CD4-positive, alpha-beta T cell (primary cell): Measurements from ENCODE around the gene GMNN. TPM values are rescaled to one million over a fixed set of nuclear protein-coding genes. Genes with fewer than 3 reads are reported as not detected.
"Not testable (repeated sequence)": the region's sequence is repeated elsewhere in the genome, so short reads cannot be mapped to it uniquely, and the experiment has no call there.

Experiments
- ATAC-seq: fragments of 200-7000 bp; cut with Tn5 transposase; one replicate; pipeline ENCODE4 v1.10.0; 2022; ENCODE audit warnings: mild to moderate bottlenecking; ENCODE audit not compliant: poor library complexity
- CTCF ChIA-PET: fragments of 350-600 bp; sonication (Branson Sonifier 250); formaldehyde crosslinking; loops from one replicate; lab custom pipeline; 2021; ENCODE audit warnings: antibody characterized with exemption, inconsistent platforms; lab: Charles Lee
- POLR2A ChIA-PET: fragments of 350-600 bp; sonication (Branson Sonifier 250); formaldehyde crosslinking; loops from one replicate; lab custom pipeline; 2021; ENCODE audit warnings: antibody characterized with exemption, inconsistent platforms; lab: Charles Lee
- DNase-seq, 14 experiments: peaks; one replicate each; pipeline ENCODE4 v3.0.0-alpha.2; 2013 to 2020; ENCODE audit warnings: mixed read lengths in 2 of 14
- H3K27ac ChIP-seq, 2 donors: one replicate each; pipeline versions ENCODE4 v1.5.1 to v1.7.0; 2013; ENCODE audit warnings: low read length in 2 of 2, low read depth in 1 of 2, mild to moderate bottlenecking in 1 of 2
- H3K27me3 ChIP-seq, 2 experiments: 1 replicate in 1 of 2; 2 replicates in 1 of 2; pipeline versions ENCODE4 v1.6.1 to v1.7.0; 2013; ENCODE audit warnings: low read length in 2 of 2, control low read depth in 1 of 2, mild to moderate bottlenecking in 1 of 2, moderate library complexity in 1 of 2; ENCODE audit not compliant: insufficient read depth in 2 of 2, control insufficient read depth in 1 of 2
- H3K36me3 ChIP-seq: one replicate; pipeline ENCODE4 v1.6.1; 2013; ENCODE audit warnings: low read length, control low read depth; ENCODE audit not compliant: insufficient read depth
- H3K4me1 ChIP-seq: one replicate; pipeline ENCODE4 v1.6.1; 2013; ENCODE audit warnings: low read length, control low read depth; ENCODE audit not compliant: insufficient read depth
- H3K4me3 ChIP-seq: one replicate; pipeline ENCODE4 v1.5.1; 2013; ENCODE audit warnings: mild to moderate bottlenecking, low read length, moderate library complexity
- H3K9me3 ChIP-seq, 2 experiments: 1 replicate in 1 of 2; 2 replicates in 1 of 2; pipeline versions ENCODE4 v1.6.1 to v1.7.0; 2013; ENCODE audit warnings: low read length in 2 of 2, mild to moderate bottlenecking in 2 of 2, control low read depth in 1 of 2, moderate library complexity in 1 of 2; ENCODE audit not compliant: control insufficient read depth in 1 of 2, insufficient read depth in 1 of 2
- H3K27ac Mint-ChIP-seq: one replicate; pipeline ENCODE4 v1.8.0; 2020; ENCODE audit warnings: mixed read lengths
- H3K27me3 Mint-ChIP-seq: one replicate; pipeline ENCODE4 v1.8.0; 2021; ENCODE audit warnings: mixed read lengths
- H3K36me3 Mint-ChIP-seq: one replicate; pipeline ENCODE4 v1.8.0; 2021; ENCODE audit warnings: low read depth, mixed read lengths
- H3K4me1 Mint-ChIP-seq: one replicate; pipeline ENCODE4 v1.8.0; 2021; ENCODE audit warnings: low read depth, mixed read lengths
- H3K4me3 Mint-ChIP-seq: one replicate; pipeline ENCODE4 v1.8.0; 2020; ENCODE audit warnings: mild to moderate bottlenecking, mixed read lengths
- H3K9me3 Mint-ChIP-seq: one replicate; pipeline ENCODE4 v1.8.0; 2020; ENCODE audit warnings: mixed read lengths
- CTCF ChIP-seq: fragments of 200-600 bp; IDR thresholded peaks from one replicate; pipeline ENCODE4 v1.8.0; 2022; ENCODE audit warnings: antibody characterized with exemption, mild to moderate bottlenecking
- intact Hi-C, 2 experiments: fragments of 100-400 bp; cut with DNase I in 1 of 2; cut with micrococcal nuclease in 1 of 2; formaldehyde crosslinking; loops; one replicate each; pipeline versions ENCODE4 v1.15.1 to v1.9.0; 2023 to 2025; cut with DNase I, micrococcal nuclease
- total RNA-seq, 174 experiments: library from RNA in 2 of 174; stranded (reverse) in 2 of 174; gene quantifications; one replicate each; pipeline ENCODE4 v1.2.3 and lab custom pipeline; 2021 to 2026

Gene GMNN
- total RNA-seq, 2 experiments from 2014 or later = 10.1 to 10.5 TPM

GRCh38 chr6:24744911-24745310 is 29.8 kb upstream of the GMNN start:
- POLR2A ChIA-PET = no interaction called here

GRCh38 chr6:24749297-24749696 is 25.4 kb upstream of the GMNN start:
- Mint-ChIP-seq H3K4me1 (no peaks in the 10 kb centered on the region), H3K4me3 (no peak overlapping the region), H3K27me3 (no peaks in the 10 kb centered on the region), H3K9me3 (peaks cover 4% of the 10 kb centered on the region), H3K27ac (no peak overlapping the region), H3K36me3 (no peaks in the 10 kb centered on the region)
- Histone ChIP-seq H3K4me1 (no peaks in the 10 kb centered on the region), H3K9me3 (no peaks in the 10 kb centered on the region), H3K27ac (no peak overlapping the region), H3K27me3 (no peaks in the 10 kb centered on the region), H3K4me3 (no peak overlapping the region), H3K36me3 (no peaks in the 10 kb centered on the region)
- no peak for TF ChIP-seq CTCF
- ATAC-seq (no peak), DNase-seq (no peak)
- ChIA-PET POLR2A (no interaction called here), CTCF (no interaction called here)
- intact Hi-C loops = no loop called here

More at GRCh38 chr6:24744911-24745310, 29.8 kb upstream of the GMNN start:
- H3K27me3 ChIP-seq = no peaks in the 10 kb centered on the region
- no peak for TF ChIP-seq CTCF
- H3K9me3 ChIP-seq = no peaks in the 10 kb centered on the region
- Mint-ChIP-seq H3K27me3 (no peaks in the 10 kb centered on the region), H3K27ac (no peak overlapping the region), H3K4me1 (no peaks in the 10 kb centered on the region), H3K4me3 (no peak overlapping the region), H3K9me3 (no peaks in the 10 kb centered on the region), H3K36me3 (no peaks in the 10 kb centered on the region)
- H3K27ac ChIP-seq = no peak overlapping the region
- intact Hi-C loops = no loop called here
- DNase-seq (peak in 2 of 14 experiments; percentile 28 to 43), ATAC-seq (no peak)
- H3K36me3 ChIP-seq = no peaks in the 10 kb centered on the region
- no peaks in the 10 kb centered on the region for H3K4me1 ChIP-seq
- H3K4me3 ChIP-seq = no peak overlapping the region
- CTCF ChIA-PET = interaction anchor here (1.4 kb wide), 1 partner anchor 9 kb away, joined by 3 read pairs; no protein-coding TSS in a partner anchor

- H3K4me3 ChIP-seq, H3K27ac ChIP-seq, H3K27me3 ChIP-seq, H3K9me3 Mint-ChIP-seq, H3K9me3 ChIP-seq, H3K4me1 ChIP-seq, CTCF ChIA-PET, H3K4me3 Mint-ChIP-seq, H3K27me3 Mint-ChIP-seq, H3K36me3 Mint-ChIP-seq, H3K27ac Mint-ChIP-seq, intact Hi-C loops, ATAC-seq, H3K36me3 ChIP-seq, DNase-seq, H3K4me1 Mint-ChIP-seq, POLR2A ChIA-PET: not testable (repeated sequence)
Measured at GRCh38 chr6:24750878-24751277, 23.9 kb upstream of the GMNN start.

GRCh38 chr6:24752503-24752902 is 22.2 kb upstream of the GMNN start:
- no peaks in the 10 kb centered on the region for H3K4me1 Mint-ChIP-seq
- intact Hi-C loops = no loop called here
- no peak for TF ChIP-seq CTCF
- POLR2A ChIA-PET = no interaction called here
- H3K27ac Mint-ChIP-seq = no peak overlapping the region
- H3K27me3 Mint-ChIP-seq = no peaks in the 10 kb centered on the region
- no peaks in the 10 kb centered on the region for H3K36me3 Mint-ChIP-seq
- Histone ChIP-seq H3K27me3 (no peaks in the 10 kb centered on the region), H3K27ac (no peak overlapping the region), H3K9me3 (no peaks in the 10 kb centered on the region), H3K36me3 (no peaks in the 10 kb centered on the region), H3K4me3 (no peak overlapping the region), H3K4me1 (no peaks in the 10 kb centered on the region)
- CTCF ChIA-PET = interaction anchor here (1.3 kb wide), 1 partner anchor 25 kb away, joined by 3 read pairs; no protein-coding TSS in a partner anchor
- DNase-seq (no peak), ATAC-seq (no peak)
- no peak overlapping the region for H3K4me3 Mint-ChIP-seq
- H3K9me3 Mint-ChIP-seq = peaks cover 4% of the 10 kb centered on the region
